ENCODE results near the gene ADCY9.

Gene ADCY9

DNA sequence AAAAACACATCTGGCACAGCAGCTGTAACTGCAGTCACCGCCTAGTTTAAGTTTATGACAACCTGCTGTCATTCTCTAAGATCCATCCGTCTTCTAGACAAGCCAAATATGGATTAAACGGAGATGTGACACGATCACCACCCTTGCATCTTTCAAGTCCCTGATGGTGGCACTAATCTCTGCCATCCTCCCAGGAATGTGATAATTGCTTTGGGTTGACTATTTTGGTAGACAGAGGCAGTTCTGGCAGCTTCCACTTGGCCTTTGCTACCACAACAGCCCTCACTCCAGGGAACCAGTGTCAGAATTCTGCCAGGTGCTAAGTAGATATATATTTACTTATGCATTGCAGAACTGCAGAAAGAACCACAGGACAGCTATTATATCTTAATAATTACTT lies 81.3 kb downstream of the ADCY9 start:
- TF ChIP-seq, protein P1, sequence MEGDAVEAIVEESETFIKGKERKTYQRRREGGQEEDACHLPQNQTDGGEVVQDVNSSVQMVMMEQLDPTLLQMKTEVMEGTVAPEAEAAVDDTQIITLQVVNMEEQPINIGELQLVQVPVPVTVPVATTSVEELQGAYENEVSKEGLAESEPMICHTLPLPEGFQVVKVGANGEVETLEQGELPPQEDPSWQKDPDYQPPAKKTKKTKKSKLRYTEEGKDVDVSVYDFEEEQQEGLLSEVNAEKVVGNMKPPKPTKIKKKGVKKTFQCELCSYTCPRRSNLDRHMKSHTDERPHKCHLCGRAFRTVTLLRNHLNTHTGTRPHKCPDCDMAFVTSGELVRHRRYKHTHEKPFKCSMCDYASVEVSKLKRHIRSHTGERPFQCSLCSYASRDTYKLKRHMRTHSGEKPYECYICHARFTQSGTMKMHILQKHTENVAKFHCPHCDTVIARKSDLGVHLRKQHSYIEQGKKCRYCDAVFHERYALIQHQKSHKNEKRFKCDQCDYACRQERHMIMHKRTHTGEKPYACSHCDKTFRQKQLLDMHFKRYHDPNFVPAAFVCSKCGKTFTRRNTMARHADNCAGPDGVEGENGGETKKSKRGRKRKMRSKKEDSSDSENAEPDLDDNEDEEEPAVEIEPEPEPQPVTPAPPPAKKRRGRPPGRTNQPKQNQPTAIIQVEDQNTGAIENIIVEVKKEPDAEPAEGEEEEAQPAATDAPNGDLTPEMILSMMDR (IDR thresholded peaks at IDR 0.05; ENCODE audit: insufficient read depth, low read depth, low read length, missing control alignments), result no peak
- no peak overlapping the region for H3K4me3 ChIP-seq (ENCODE audit: low read length)
- DNase-seq (ENCODE audit: low read depth), result no peak

DNA sequence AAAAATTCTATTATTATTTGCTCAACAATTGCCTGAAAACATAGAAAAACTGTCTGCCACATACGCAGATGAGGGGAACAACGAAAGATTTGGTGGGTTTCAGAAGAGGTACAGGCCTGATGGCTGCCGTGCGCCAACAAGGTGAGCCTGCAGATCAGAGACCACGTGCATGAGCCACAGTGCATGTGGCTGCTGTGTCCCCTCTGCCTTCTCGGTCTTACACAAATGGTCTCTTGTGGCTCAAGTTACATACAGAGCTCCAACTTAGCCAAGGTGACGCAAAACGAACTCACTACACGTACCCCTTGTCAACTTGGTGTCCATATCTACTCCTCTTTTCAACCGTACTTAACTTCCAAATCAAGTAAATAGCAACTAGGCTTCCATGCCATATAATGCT lies 82.3 kb downstream of the ADCY9 start:
- TF ChIP-seq, protein P1 (IDR thresholded peaks at IDR 0.05; ENCODE audit: insufficient read depth, low read depth, low read length, missing control alignments), result no peak
- DNase-seq (ENCODE audit: low read depth), result no peak

DNA sequence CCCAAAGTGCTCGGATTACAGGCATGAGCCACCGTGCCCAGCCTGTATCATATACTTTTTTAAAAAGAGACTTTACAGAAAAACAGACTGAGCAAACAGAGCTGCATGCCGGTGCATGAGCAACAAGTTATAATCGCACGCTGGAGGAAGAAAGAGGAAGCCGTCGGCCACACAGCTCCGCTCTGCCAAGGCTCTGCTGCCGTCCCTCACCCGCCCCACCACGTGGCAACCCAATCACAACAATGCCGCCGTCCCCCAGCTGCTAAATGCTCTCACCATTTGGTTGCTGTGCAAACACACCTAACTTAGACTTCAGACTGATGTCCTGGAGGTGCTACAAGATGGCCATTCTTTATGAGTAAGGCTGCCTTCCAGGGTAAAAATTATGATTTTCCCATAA lies 83.5 kb downstream of the ADCY9 start:
- peak; percentile 67 for DNase-seq (ENCODE audit: low read depth)
- H3K4me3 ChIP-seq (ENCODE audit: low read length), result no peak overlapping the region
- TF ChIP-seq, protein P1 (IDR thresholded peaks at IDR 0.05; ENCODE audit: insufficient read depth, low read depth, low read length, missing control alignments), result no peak

More for the DNA sequence above, 82.3 kb downstream of the ADCY9 start:
- H3K4me3 ChIP-seq (ENCODE audit: low read length), result no peak overlapping the region

DNA sequence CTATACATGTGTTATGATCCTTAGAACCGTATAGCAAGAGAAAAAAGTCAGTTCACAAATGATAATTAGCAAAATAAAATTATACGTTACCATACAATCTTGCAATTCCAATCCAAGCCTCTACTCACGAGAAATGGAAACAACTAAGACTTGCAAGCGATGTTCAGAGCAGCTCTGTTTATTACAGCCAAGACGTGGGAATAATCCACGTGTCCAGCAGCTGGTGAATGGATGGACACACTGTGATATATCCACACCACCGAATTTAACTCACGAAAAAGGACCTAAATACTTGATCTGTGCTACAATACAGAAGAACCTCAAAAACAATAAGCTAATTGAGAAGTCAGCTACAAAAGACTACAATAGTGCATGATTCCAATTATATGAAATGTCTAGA lies 88.1 kb downstream of the ADCY9 start:
- DNase-seq (ENCODE audit: low read depth), result no peak
- TF ChIP-seq, protein P1 (IDR thresholded peaks at IDR 0.05; ENCODE audit: insufficient read depth, low read depth, low read length, missing control alignments), result no peak

DNA sequence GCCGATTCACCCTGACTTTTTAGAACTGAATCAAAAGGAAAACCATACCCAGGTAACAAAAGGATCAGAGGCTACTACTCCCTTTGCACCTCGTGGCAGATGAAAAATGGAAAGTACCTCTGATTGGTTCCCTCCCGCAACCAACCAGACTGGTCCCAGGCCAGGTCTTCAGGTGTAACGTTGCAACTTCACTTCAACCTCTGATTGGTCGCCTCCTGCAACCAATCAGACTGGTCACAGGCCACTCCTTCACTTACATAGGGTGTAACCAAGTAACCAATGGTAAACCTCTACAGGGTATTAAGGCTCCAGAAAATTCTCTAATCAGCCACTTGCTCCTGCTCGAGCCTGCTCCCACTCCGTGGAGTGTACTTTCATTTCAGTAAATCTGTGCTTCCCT lies 89.4 kb downstream of the ADCY9 start:
- H3K4me3 ChIP-seq (ENCODE audit: low read length), result no peak overlapping the region
- DNase-seq (ENCODE audit: low read depth), result no peak
- TF ChIP-seq, protein P1 (IDR thresholded peaks at IDR 0.05; ENCODE audit: insufficient read depth, low read depth, low read length, missing control alignments), result no peak

More for the DNA sequence above, 88.1 kb downstream of the ADCY9 start:
- H3K4me3 ChIP-seq (ENCODE audit: low read length), result no peak overlapping the region

DNA sequence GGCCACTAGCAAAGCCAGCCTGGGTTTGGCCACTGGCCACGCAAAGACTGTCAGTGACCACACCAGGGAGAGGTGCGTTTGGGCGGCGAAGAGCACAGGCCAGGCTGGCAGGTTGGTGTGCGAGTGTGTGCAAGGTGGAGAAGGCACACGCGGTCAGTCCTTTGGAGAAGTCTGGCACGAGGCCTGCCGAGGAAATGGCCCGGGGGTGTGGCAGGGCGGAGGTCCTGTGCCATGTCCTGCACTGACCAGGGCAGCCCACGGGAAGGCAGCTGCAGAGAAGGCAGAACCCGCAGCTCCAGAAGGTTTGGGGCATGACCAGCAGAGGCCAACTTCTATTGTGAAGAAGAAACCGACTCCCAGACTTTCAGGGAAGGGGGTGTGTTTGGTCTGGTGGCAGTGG lies 90.8 kb downstream of the ADCY9 start:
- TF ChIP-seq, protein P1 (IDR thresholded peaks at IDR 0.05; ENCODE audit: insufficient read depth, low read depth, low read length, missing control alignments), result no peak
- no peak overlapping the region for H3K4me3 ChIP-seq (ENCODE audit: low read length)
- no peak for DNase-seq (ENCODE audit: low read depth)

DNA sequence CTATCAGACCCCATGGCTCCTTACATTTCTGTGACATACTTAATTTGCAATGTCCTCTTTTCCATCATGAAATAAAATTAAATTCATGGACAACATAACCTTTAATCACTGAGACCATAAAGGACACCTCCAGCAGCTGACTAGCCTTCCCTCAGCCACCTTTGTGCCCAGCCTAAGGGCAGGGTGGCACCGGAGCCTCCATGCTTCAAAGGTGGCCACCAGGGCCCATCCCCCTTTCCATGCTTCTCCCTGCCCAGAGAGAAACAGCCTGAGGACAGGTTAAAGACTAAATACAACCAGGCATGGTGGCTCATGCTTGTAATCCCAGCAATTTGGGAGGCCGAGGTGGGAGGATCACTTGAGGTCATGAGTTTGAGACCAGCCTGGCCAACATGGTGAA lies 94.3 kb downstream of the ADCY9 start:
- TF ChIP-seq, protein P1 (IDR thresholded peaks at IDR 0.05; ENCODE audit: insufficient read depth, low read depth, low read length, missing control alignments), result no peak
- no peak overlapping the region for H3K4me3 ChIP-seq (ENCODE audit: low read length)
- no peak for DNase-seq (ENCODE audit: low read depth)

Measured in epithelial cell of esophagus (primary cell).